GM10266 (cell line): Measurements from ENCODE around the gene IL32.
"Not testable (repeated sequence)": the region's sequence is repeated elsewhere in the genome, so short reads cannot be mapped to it uniquely, and the experiment has no call there.

Experiments
- DNase-seq: peaks from one replicate; pipeline ENCODE4 v3.0.0; 2012; ENCODE audit errors: extremely low spot score
- TF ChIP-seq, protein P1 (sequence below): IDR thresholded peaks from 2 replicates; pipeline ENCODE4 v1.5.1; 2012; ENCODE audit warnings: mild to moderate bottlenecking, low read depth; ENCODE audit not compliant: control insufficient read depth, insufficient read depth; ENCODE audit errors: missing control alignments

IL32 gene

DNA sequence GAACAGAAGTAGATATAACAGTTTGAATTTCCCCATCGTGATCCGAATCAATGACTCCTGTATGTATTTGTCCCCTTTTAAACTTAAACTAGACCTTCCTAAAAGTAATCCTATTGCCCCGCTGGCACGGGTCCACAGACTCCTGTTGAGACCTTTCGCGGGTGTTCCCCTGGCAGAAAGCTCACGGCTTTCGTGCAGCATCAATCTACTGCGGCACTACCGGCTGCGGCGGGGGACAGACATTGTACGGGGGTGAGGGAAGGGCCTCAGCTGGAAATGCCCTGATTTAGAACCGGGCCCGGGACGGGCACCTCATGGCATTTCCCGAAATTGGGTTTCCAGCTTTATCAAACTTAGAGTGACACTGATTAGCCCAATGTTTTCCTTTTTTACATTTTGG, 14.6 kb downstream of the IL32 start:
- TF ChIP-seq, protein P1, sequence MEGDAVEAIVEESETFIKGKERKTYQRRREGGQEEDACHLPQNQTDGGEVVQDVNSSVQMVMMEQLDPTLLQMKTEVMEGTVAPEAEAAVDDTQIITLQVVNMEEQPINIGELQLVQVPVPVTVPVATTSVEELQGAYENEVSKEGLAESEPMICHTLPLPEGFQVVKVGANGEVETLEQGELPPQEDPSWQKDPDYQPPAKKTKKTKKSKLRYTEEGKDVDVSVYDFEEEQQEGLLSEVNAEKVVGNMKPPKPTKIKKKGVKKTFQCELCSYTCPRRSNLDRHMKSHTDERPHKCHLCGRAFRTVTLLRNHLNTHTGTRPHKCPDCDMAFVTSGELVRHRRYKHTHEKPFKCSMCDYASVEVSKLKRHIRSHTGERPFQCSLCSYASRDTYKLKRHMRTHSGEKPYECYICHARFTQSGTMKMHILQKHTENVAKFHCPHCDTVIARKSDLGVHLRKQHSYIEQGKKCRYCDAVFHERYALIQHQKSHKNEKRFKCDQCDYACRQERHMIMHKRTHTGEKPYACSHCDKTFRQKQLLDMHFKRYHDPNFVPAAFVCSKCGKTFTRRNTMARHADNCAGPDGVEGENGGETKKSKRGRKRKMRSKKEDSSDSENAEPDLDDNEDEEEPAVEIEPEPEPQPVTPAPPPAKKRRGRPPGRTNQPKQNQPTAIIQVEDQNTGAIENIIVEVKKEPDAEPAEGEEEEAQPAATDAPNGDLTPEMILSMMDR = no peak
- no peak for DNase-seq

DNA sequence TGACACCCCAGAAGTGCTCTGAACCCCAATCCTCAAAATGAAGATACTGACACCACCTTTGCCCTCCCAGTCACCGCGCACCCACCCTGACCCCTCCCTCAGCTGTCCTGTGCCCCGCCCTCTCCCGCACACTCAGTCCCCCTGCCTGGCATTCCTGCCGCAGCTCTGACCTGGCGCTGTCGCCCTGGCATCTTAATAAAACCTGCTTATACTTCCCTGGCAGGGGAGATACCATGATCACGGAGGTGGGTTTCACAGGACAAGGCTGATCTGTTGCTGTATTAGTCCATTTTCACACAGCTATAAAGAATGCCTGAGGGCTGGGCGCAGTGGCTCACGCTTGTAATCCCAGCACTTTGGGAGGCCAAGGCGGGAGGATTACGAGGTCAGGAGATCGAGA, 16.5 kb downstream of the IL32 start:
- not testable (repeated sequence) for DNase-seq

DNA sequence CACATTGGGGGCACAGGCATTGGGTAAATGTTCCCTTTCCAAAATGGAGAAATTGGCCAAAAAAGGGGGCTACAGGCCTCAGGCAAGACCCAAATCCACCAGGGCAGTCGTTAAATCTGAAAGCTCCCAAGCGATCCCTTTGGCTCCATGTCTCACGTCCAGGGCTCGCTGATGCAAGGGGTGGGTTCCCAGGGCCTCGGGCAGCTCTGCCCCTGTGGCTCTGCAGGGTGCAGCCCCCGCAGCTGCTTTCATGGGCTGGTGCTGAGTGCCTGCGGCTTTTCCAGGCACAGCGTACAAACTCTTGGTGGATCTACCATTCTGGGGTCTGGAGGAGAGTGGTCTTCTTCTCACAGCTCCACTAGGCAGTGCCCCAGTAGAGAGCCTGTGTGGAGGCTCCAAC, 18.0 kb downstream of the IL32 start:
- DNase-seq = not testable (repeated sequence)

DNA sequence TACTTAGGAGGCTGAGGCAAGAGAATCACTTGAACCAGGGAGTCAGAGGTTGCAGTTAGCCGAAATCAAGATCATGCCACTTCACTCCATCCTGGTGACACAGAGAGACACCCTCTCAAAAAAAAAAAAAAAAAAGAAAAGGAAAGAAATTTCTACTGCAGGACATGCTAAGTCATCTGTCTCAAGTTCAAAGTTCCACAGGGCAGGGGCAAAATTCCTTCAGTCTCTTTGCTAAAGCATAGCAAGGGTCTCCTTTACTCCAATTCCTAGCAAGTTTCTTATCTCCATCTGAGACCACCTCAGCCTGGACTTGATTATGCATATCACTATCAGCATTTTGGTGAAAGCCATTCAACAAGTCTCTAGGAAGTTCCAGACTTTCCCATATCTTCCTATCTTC, 19.1 kb downstream of the IL32 start:
- TF ChIP-seq, protein P1 = no peak
- no peak for DNase-seq

DNA sequence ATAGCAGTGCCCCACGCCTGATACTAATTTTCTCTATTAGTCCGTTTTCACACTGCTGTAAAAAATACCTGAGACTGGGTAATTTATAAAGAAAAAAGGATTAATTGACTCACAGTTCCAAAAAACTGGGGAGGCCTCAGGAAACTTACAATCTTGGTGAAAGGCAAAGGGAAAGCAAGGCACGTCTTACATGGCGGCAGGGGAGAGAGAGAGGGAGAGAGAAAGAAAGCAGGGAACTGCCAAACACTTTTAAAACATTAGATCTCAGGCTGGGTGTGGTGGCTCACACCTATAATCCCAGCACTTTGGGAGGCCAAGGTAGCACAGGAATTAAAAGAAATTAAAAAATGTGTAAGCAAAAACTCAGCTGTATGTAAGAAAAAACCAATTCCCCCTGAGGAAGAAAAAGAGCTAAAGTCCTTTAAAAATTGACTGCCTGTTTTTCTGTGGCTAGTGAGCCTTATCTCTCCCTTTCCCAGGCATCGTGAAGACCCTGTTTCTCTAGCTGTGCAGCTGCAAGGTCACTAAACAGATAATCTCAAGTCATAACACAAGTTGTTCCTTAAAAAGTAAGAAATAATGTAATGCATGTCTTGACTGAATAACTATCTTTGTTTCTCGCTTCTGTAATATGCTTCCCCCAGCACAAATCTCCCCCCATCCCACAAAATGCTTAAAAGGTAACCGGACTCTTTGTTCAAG, 19.7 kb downstream of the IL32 start:
- no peak for DNase-seq
- TF ChIP-seq, protein P1 = no peak

DNA sequence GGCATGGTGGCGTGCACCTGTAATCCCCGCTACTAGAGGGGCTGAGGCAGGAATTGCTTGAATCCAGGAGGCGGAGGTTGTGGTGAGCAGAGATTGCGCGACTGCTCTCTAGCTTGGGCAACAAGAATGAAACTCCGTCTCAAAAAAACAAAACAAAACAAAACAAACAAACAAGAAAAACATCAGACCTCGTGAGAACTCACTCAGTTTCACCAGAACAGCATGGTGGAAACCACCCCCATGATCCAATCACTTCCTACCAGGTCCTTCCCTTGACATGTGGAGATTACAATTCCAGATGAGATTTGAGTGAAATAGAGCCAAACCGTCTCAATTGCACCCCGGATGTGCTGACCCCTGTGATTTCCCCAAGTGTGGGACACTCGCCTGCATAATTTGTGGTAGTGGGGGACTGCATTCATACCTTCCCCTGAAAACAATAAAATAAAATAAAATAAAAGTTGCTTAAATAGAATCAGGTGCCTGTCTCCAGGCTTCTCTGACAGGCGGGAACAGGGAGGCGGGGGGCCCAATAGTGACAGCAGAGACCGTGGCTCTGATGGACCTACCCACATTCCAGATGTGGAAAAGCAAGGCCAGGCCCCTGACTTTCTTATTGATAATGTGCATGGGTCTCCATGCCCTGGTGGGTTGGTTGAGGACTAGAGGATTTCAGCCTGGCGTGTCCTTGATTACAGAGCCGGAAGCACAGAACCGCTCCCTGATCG, 20.6 kb downstream of the IL32 start:
- TF ChIP-seq, protein P1 = no peak
- DNase-seq = peak; percentile 3

DNA sequence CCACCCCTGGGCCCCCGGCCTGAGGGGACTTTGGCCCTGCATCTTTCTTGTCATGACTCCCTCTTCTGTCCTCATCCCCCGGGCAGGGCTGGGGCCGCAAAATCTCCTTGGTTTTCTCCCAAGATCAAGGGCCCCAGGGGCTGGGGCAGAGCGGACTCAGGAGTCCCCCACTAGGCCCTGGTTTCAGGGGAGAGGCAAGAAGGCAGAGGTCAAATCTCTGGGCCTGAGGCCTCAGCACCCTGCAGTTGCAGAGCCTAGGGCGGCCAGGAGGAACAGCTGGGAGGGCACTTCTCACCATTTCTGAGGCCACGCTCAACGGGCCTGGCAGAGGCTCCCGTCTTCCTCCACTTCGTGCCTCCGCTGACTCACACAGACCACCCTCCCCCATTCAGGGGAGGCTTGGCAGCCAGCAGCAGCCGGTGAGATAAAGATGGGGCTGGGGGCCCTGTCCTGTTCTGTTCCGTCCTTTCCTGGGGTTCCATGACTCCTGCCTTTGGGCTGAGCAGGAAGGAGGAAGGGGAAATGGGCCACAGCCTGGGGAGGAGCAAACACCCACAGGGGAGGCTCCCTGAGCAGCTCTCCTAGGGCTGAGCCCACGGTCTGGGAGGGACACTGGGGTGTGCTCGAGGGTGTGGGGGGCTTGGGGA, 21.3 kb downstream of the IL32 start:
- peak; percentile 8 for DNase-seq
- TF ChIP-seq, protein P1 = no peak
